BLaER1 treated with 17β-estradiol and CSF1 and Interleukin-3, amounts not matched to agents 10 nM and 100 nM (cell line): ENCODE results near the gene CEACAM19.

Source experiments
- H3K27ac ChIP-seq, 11 experiments: shearing (Covaris generic); formaldehyde crosslinking; 2 replicates each; pipeline ENCODE4 v1.8.1; 2022
- H3K27me3 ChIP-seq, 11 experiments: shearing (Covaris generic); formaldehyde crosslinking; 2 replicates each; pipeline ENCODE4 v1.8.1; 2022
- H3K36me3 ChIP-seq, 11 experiments: shearing (Covaris generic); formaldehyde crosslinking; 2 replicates each; pipeline ENCODE4 v1.8.1; 2022
- H3K4me1 ChIP-seq, 10 experiments: shearing (Covaris generic); formaldehyde crosslinking; 2 replicates each; pipeline ENCODE4 v1.8.1; 2022
- H3K4me2 ChIP-seq, 11 experiments: shearing (Covaris generic); formaldehyde crosslinking; 2 replicates each; pipeline ENCODE4 v1.8.1; 2022
- H3K4me3 ChIP-seq, 10 experiments: shearing (Covaris generic); formaldehyde crosslinking; 2 replicates each; pipeline ENCODE4 v1.8.1; 2022
- H3K9ac ChIP-seq, 11 experiments: shearing (Covaris generic); formaldehyde crosslinking; 2 replicates each; pipeline ENCODE4 v1.8.1; 2022
- H3K9me3 ChIP-seq, 11 experiments: shearing (Covaris generic); formaldehyde crosslinking; replicated peaks in 1 of 11; 2 replicates each; pipeline ENCODE4 v1.8.1; 2022
- H4K20me1 ChIP-seq, 11 experiments: shearing (Covaris generic); formaldehyde crosslinking; 2 replicates each; pipeline ENCODE4 v1.8.1; 2022
- Cebpa-rat ChIP-seq, 11 experiments: shearing (Covaris generic); IDR thresholded peaks; 2 replicates each; pipeline ENCODE4 v1.8.1; 2022

Gene CEACAM19

GRCh38 chr19:44731081-44731480 is 59.8 kb downstream of the CEACAM19 start:
- H3K27me3 ChIP-seq = no peaks in the 10 kb centered on the region
- no peaks in the 10 kb centered on the region for H3K9me3 ChIP-seq
- no peak for TF ChIP-seq Cebpa-rat (IDR thresholded peaks at IDR 0.05)

DNA sequence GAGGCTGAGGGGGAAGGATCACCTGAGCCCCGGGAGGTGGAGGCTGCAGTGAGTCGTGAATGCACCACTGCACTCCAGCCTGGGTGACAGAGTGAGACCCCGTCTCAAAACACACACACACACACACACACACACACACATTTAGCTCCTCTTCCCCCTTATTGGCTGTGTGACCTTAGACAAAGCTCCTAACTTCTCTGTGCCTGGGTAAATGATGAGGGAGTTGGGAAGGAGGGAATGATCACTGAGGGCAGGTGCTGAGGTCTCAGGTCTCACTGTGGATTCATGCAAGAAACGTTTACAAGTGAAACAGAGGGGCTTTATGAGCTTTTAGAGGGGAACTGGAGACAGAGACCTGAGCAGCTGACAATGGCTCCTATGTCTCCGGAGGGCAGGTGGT is 60.3 kb downstream of the CEACAM19 start:
- Histone ChIP-seq H3K4me1 (peaks cover 21 to 74% (median 48%) of the 10 kb centered on the region in 10 experiments), H3K36me3 (no peaks in the 10 kb centered on the region), H3K4me2 (no peak overlapping the region), H3K27me3 (no peaks in the 10 kb centered on the region), H3K9me3 (no peaks in the 10 kb centered on the region), H3K4me3 (no peak overlapping the region), H4K20me1 (no peaks in the 10 kb centered on the region), H3K27ac (no peak overlapping the region), H3K9ac (peak overlapping the region in 1 of 11 experiments; percentile 14; a peak in 1 of 22 replicates)
- no peak for TF ChIP-seq Cebpa-rat (IDR thresholded peaks at IDR 0.05)

More at GRCh38 chr19:44731081-44731480, 59.8 kb downstream of the CEACAM19 start:
- peaks cover 15 to 74% (median 44%) of the 10 kb centered on the region in 10 experiments for H3K4me1 ChIP-seq
- no peak overlapping the region for H3K4me3 ChIP-seq
- no peaks in the 10 kb centered on the region for H3K36me3 ChIP-seq
- no peak overlapping the region for H3K27ac ChIP-seq
- no peaks in the 10 kb centered on the region for H4K20me1 ChIP-seq
- H3K9ac ChIP-seq = no peak overlapping the region
- H3K4me2 ChIP-seq = no peak overlapping the region

GRCh38 chr19:44732235-44733014 is 61.1 kb downstream of the CEACAM19 start:
- Histone ChIP-seq H3K9me3 (no peaks in the 10 kb centered on the region), H3K27ac (no peak overlapping the region; a peak in 1 of 22 replicates), H3K4me1 (peaks cover 29 to 74% (median 51%) of the 10 kb centered on the region in 10 experiments), H3K9ac (peak overlapping the region in 2 of 11 experiments; percentile 14 to 31; a peak in 2 of 22 replicates), H3K4me2 (peak overlapping the region in 2 of 11 experiments; percentile 21 to 27; a peak in 1 of 22 replicates), H3K4me3 (no peak overlapping the region), H4K20me1 (no peaks in the 10 kb centered on the region), H3K27me3 (no peaks in the 10 kb centered on the region), H3K36me3 (no peaks in the 10 kb centered on the region)
- no peak for TF ChIP-seq Cebpa-rat (IDR thresholded peaks at IDR 0.05)
